IgD-negative memory B cell (primary cell): ENCODE results near the gene FBXO42. TPM values are rescaled to one million over a fixed set of nuclear protein-coding genes. Genes with fewer than 3 reads are reported as not detected.
"Not testable (repeated sequence)": the region's sequence is repeated elsewhere in the genome, so short reads cannot be mapped to it uniquely, and the experiment has no call there.

Experiments used
- H3K27ac Mint-ChIP-seq, 3 donors: one replicate each; pipeline ENCODE4 v1.8.0; 2020 to 2022; ENCODE audit warnings: mild to moderate bottlenecking in 3 of 3, mixed read lengths in 3 of 3, moderate library complexity in 1 of 3
- H3K27me3 Mint-ChIP-seq: one replicate; pipeline ENCODE4 v1.8.0; 2021; ENCODE audit warnings: mixed read lengths
- H3K36me3 Mint-ChIP-seq: one replicate; pipeline ENCODE4 v1.8.0; 2020; ENCODE audit warnings: mild to moderate bottlenecking, mixed read lengths
- H3K4me1 Mint-ChIP-seq, 3 donors: one replicate each; pipeline ENCODE4 v1.8.0; 2020 to 2022; ENCODE audit warnings: mixed read lengths in 3 of 3, mild to moderate bottlenecking in 1 of 3
- H3K4me3 Mint-ChIP-seq, 4 donors: one replicate each; pipeline ENCODE4 v1.8.0; 2020 to 2022; ENCODE audit warnings: mild to moderate bottlenecking in 4 of 4, mixed read lengths in 4 of 4, moderate library complexity in 3 of 4
- H3K9me3 Mint-ChIP-seq, 3 donors: one replicate each; pipeline ENCODE4 v1.8.0; 2020 to 2021; ENCODE audit warnings: mixed read lengths in 3 of 3, mild to moderate bottlenecking in 1 of 3
- polyA plus RNA-seq: library from polyadenylated mRNA; unstranded; fragments of 300-500 nt; fragmentation: Illumina TruSeq; gene quantifications from one replicate; pipeline ENCODE4 v1.2.3, GENCODE V29; 2021

The FBXO42 gene
- polyA plus RNA-seq, 1 donor from 2014 or later = 26.8 TPM

DNA sequence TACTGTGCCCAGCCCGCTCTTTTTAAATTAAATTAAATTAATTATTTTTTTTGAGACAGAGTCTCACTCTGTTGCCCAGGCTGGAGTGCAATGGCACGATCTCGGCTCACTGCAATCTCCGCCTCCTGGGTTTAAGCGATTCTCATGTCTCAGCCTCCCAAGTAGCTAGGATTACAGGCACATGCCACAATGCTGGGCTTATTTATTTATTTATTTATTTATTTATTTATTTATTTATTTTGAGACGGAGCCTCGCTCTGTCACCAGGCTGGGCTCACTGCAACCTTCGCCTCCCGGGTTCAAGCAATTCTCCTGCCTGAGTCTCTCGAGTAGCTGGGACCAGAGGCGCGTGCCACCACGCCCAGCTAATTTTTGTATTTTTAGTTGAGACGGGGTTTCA is 129.6 kb downstream of the FBXO42 start:
- H3K27ac Mint-ChIP-seq = not testable (repeated sequence)

GRCh38 chr1:16221499-16221898 is 130.8 kb downstream of the FBXO42 start:
- H3K4me3 Mint-ChIP-seq = no peak overlapping the region
- H3K4me1 Mint-ChIP-seq = peaks cover 4 to 21% (median 12%) of the 10 kb centered on the region in 3 donors
- peaks cover 0 to 5% (median 2%) of the 10 kb centered on the region in 3 donors for H3K9me3 Mint-ChIP-seq
- peaks cover 4% of the 10 kb centered on the region for H3K36me3 Mint-ChIP-seq
- no peak overlapping the region for H3K27ac Mint-ChIP-seq
- H3K27me3 Mint-ChIP-seq = peaks cover 3% of the 10 kb centered on the region

More for the DNA sequence above, 129.6 kb downstream of the FBXO42 start:
- peaks cover 0 to 16% (median 5%) of the 10 kb centered on the region in 3 donors for H3K4me1 Mint-ChIP-seq
- H3K4me3 Mint-ChIP-seq, H3K36me3 Mint-ChIP-seq, H3K9me3 Mint-ChIP-seq, H3K27me3 Mint-ChIP-seq: not testable (repeated sequence)

- H3K9me3 Mint-ChIP-seq = peaks cover 0 to 3% (median 2%) of the 10 kb centered on the region in 3 donors
- peak overlapping the region in 1 of 4 donors; percentile 20 for H3K4me3 Mint-ChIP-seq
Observed at GRCh38 chr1:16219968-16220500, 132.2 kb downstream of the FBXO42 start.

DNA sequence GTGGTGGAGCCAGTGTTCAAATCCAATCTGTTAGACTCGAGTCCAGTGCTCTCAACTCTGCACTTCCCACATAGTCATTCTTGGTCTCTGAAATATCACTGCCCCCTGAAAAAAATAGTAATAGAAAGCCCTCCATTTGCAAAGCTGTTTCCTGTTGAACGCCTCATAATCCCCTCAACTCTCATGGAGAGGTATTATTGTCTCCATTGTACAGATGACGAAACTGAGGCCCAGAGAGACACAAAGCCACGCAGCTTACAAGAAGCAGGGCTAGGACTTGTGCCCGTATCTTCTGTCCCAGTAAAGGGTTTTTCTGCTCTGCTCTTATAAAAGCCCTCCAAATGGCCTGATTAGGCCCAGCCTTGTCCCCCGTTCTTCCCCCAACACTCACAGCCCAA is 133.6 kb downstream of the FBXO42 start:
- Mint-ChIP-seq H3K4me1 (peaks cover 9 to 28% (median 14%) of the 10 kb centered on the region in 3 donors), H3K36me3 (no peaks in the 10 kb centered on the region), H3K9me3 (peaks cover 0 to 2% (median 0%) of the 10 kb centered on the region in 3 donors), H3K27me3 (no peaks in the 10 kb centered on the region), H3K27ac (peak overlapping the region in 1 of 3 donors; percentile 28), H3K4me3 (peak overlapping the region in 3 of 4 donors; percentile 12 to 93 (median 51))

More at GRCh38 chr1:16219968-16220500, 132.2 kb downstream of the FBXO42 start:
- Mint-ChIP-seq H3K36me3 (no peaks in the 10 kb centered on the region), H3K27me3 (no peaks in the 10 kb centered on the region), H3K4me1 (peaks cover 9 to 28% (median 17%) of the 10 kb centered on the region in 3 donors), H3K27ac (peak overlapping the region in 1 of 3 donors; percentile 44)

GRCh38 chr1:16218014-16218673 is 134.1 kb downstream of the FBXO42 start:
- H3K27me3 Mint-ChIP-seq = no peaks in the 10 kb centered on the region
- H3K27ac Mint-ChIP-seq = peak overlapping the region in 2 of 3 donors; percentile 28 to 48
- H3K36me3 Mint-ChIP-seq = no peaks in the 10 kb centered on the region
- H3K4me3 Mint-ChIP-seq = peak overlapping the region; percentile 46 to 95 (median 72)
- peaks cover 9 to 28% (median 14%) of the 10 kb centered on the region in 3 donors for H3K4me1 Mint-ChIP-seq
- peaks cover 0 to 2% (median 0%) of the 10 kb centered on the region in 3 donors for H3K9me3 Mint-ChIP-seq

- H3K9me3 Mint-ChIP-seq = peaks cover 0 to 2% (median 0%) of the 10 kb centered on the region in 3 donors
- peaks cover 9 to 28% (median 14%) of the 10 kb centered on the region in 3 donors for H3K4me1 Mint-ChIP-seq
- H3K4me3 Mint-ChIP-seq = peak overlapping the region; percentile 84 to 95 (median 93)
- peak overlapping the region in 2 of 3 donors; percentile 61 to 65 for H3K27ac Mint-ChIP-seq
- peaks cover 3% of the 10 kb centered on the region for H3K27me3 Mint-ChIP-seq
- no peaks in the 10 kb centered on the region for H3K36me3 Mint-ChIP-seq
Observed at GRCh38 chr1:16217061-16217785, 135.1 kb downstream of the FBXO42 start.

DNA sequence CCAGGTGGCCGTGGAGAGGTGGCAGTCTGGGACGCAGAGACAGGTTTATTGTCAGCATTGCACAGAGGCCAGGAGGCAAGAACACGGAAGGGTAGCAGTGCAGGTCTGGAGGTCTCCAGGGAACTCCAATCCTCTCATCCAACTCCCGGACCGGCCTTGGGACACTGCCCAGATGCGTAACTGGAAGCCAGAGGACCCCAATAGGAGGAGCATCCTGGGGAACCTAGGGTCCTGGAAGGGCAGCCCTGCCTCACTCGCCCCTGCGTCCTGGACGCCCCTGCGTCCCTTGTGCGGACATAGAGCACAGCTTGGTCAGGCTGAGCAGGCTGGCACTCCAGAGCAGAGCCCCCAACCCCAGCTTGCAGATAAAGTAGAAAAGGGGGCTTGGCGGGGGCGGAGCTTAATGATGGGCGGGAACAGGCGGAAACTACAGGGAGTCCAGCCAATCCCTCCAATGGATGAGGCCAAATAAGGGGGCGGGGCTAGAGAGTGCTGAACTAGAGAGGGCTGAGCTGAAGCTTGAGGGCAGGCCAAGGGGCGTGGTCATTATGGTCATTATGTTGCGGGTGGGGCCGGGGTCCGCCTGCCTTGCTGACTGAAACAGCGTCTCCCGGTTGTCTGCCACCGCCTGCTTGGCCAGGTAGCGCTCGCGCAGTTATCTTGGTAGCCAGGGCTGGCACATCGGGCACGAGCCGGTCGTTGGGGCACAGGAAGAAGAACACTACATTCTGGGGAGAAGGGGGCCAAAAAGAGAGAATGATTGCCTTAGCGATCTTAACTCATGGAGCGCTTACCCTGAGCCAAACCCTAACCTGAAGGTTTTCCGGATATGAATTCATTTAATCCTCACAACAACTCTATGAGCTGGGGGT is 136.2 kb downstream of the FBXO42 start:
- no peaks in the 10 kb centered on the region for H3K36me3 Mint-ChIP-seq
- H3K9me3 Mint-ChIP-seq = peaks cover 0 to under 1% (median 0%) of the 10 kb centered on the region in 3 donors
- H3K27me3 Mint-ChIP-seq = peaks cover 5% of the 10 kb centered on the region
- H3K27ac Mint-ChIP-seq = peak overlapping the region in 2 of 3 donors; percentile 48 to 65
- peak overlapping the region; percentile 84 to 95 (median 93) for H3K4me3 Mint-ChIP-seq
- peaks cover 9 to 28% (median 14%) of the 10 kb centered on the region in 3 donors for H3K4me1 Mint-ChIP-seq

DNA sequence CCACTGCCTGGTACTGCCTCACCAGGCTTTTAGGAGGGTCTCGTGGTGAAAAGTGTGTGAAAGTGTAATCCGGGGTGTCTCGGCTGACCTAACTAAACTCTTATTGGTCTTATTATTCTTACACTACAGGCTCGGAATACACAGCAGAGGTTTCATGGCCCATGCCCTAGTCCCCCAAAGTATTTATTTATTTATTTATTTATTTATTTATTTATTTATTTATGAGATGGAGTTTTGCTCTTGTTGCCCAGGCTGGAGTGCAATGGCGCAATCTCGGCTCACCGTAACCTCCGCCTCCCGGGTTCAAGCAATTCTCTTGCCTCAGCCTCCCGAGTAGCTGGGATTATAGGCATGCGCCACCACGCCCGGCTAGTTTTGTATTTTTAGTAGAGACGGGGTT is 137.0 kb downstream of the FBXO42 start:
- H3K9me3 Mint-ChIP-seq, H3K27ac Mint-ChIP-seq, H3K27me3 Mint-ChIP-seq, H3K36me3 Mint-ChIP-seq, H3K4me3 Mint-ChIP-seq: not testable (repeated sequence)
- peaks cover 9 to 28% (median 14%) of the 10 kb centered on the region in 3 donors for H3K4me1 Mint-ChIP-seq

DNA sequence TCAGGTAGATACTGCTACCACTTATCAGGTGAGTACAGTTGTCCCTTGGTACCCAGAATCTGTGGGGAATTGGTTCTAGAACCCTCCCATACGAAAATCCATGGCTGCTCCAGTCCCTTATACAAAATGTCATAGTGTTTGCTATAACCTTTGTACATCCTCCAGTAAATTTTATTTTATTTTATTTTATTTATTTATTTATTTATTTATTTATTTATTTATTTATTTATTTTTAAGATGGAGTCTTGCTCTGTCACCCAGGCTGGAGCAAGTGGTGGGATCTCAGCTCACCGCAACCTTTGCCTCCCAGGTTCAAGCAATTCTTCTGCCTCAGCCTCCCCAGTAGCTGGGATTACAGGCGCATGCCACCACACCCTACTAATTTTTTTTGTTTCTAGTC is 138.7 kb downstream of the FBXO42 start:
- not testable (repeated sequence) for H3K27me3 Mint-ChIP-seq, H3K9me3 Mint-ChIP-seq, H3K27ac Mint-ChIP-seq, H3K36me3 Mint-ChIP-seq, H3K4me3 Mint-ChIP-seq
- H3K4me1 Mint-ChIP-seq = peaks cover 9 to 14% (median 12%) of the 10 kb centered on the region in 3 donors

DNA sequence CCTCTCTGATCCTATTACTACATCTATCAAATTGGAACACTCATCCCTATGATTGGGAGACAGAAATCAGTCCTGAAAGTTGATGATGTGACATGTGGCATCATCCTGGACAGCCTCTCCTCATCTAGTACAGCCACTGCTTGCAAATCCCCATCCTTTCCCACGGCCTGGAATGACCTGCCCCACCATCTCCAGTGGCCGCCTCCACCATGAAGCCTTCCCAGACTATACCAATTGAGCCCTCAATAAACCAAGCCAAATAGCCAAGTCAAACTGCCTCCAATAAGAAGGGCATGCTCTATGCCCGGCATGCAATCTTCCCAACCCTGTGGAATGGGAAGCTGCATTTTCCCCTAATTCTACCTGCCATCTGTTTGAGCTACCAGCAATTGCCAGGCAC is 139.3 kb downstream of the FBXO42 start:
- Mint-ChIP-seq H3K27ac (no peak overlapping the region), H3K4me1 (peaks cover 9 to 12% (median 12%) of the 10 kb centered on the region in 3 donors), H3K4me3 (no peak overlapping the region)

GRCh38 chr1:16212251-16212961 is 139.9 kb downstream of the FBXO42 start, which contains the start of gene ARHGEF19:
TSS of gene ARHGEF19 (minus strand) at chr1:16212652. CDS start at chr1:16209054, 3,598 bp downstream.
- peak within 1 kb of the TSS in 1 of 3 donors; percentile 60 for H3K27ac Mint-ChIP-seq

More for the DNA sequence above, 139.3 kb downstream of the FBXO42 start:
- Mint-ChIP-seq H3K36me3 (no peaks in the 10 kb centered on the region), H3K27me3 (peaks cover 5% of the 10 kb centered on the region), H3K9me3 (no peaks in the 10 kb centered on the region)

DNA sequence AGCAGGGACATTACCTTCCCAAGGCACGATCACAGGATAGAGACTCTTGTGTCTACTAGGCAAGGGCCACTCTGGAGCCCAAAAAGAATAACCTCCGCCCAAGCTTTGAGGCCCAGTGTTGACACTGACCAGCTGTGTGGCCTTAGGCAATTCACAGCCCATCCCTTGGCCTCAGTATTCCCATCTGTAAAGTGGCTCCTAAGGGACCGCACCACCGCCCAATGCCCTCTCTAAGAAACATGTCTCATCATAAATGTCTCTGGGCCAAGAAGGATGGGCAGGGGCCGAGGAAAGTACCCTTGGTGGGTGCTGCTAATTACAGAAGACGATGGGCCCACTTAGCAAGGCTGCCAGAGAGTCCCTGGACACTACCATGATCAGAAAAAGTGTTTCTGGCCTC is 140.5 kb downstream of the FBXO42 start:
- Mint-ChIP-seq H3K4me1 (peaks cover 8 to 10% (median 8%) of the 10 kb centered on the region in 3 donors), H3K9me3 (no peaks in the 10 kb centered on the region), H3K4me3 (peak overlapping the region in 1 of 4 donors; percentile 18), H3K27ac (peak overlapping the region in 1 of 3 donors; percentile 60), H3K36me3 (no peaks in the 10 kb centered on the region), H3K27me3 (peaks cover 5% of the 10 kb centered on the region)

More at GRCh38 chr1:16212251-16212961, 139.9 kb downstream of the FBXO42 start, which contains the start of gene ARHGEF19:
- Mint-ChIP-seq H3K9me3 (no peaks in the 10 kb centered on the region), H3K4me1 (peaks cover 9 to 12% (median 10%) of the 10 kb centered on the region in 3 donors), H3K27me3 (peaks cover 5% of the 10 kb centered on the region), H3K36me3 (no peaks in the 10 kb centered on the region), H3K4me3 (peak within 1 kb of the TSS in 1 of 4 donors; percentile 18)

DNA sequence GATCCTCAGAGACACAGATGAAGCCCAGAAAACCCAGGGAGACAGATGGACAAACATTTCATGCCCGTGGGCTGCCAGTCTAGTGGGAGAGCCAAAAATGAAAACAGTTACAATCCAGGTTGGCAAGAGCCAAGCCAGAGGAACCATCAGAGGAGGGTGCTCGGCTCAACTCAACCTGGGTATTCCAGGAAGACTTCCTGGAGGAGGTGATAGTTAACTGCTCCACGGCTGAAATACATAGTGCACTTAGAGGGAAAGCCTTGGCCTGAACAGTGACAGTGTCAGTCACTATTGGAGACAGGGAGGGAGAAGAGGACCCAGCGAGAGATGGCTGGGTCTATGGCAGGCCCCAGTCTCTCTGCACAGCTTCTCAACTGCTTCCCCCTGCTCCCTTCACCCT is 141.7 kb downstream of the FBXO42 start:
- peak overlapping the region in 1 of 4 donors; percentile 18 for H3K4me3 Mint-ChIP-seq
- H3K36me3 Mint-ChIP-seq = no peaks in the 10 kb centered on the region
- H3K27me3 Mint-ChIP-seq = peaks cover 5% of the 10 kb centered on the region
- H3K27ac Mint-ChIP-seq = no peak overlapping the region
- H3K9me3 Mint-ChIP-seq = no peaks in the 10 kb centered on the region
- H3K4me1 Mint-ChIP-seq = peaks cover 0 to 4% (median 3%) of the 10 kb centered on the region in 3 donors
